ENCODE data around the gene COMMD7. TPM values are rescaled to one million over a fixed set of nuclear protein-coding genes. Genes with fewer than 3 reads are reported as not detected.
A peak's percentile ranks its signal among the peaks of the same experiment; 100 is the strongest.

The COMMD7 gene
- total RNA-seq, 2 experiments from 2014 or later, result 30.7 to 34.0 TPM

DNA sequence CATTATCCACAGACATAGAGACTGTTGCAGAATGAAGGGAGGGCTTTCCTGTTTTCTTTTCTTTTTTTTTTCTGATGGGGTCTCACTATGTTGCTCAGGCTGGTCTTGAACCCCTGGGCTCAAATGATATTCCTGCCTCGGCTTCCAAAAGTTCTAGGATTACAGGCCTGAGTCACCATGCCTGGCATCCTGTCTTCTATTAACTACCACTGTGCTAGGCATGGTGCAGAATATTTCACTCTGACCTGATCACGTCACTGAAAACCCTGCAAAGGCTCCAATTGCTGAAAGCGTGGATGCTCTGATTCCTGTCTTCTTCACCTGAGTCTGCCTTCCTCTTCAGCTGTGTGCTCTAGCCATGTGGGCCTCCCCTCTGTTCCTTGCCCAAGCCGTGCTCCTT, 10.5 kb upstream of the COMMD7 start:
- DNase-seq (no peak), ATAC-seq (no peak)
- H3K9me3 Mint-ChIP-seq, result no peaks in the 10 kb centered on the region
- ChIA-PET POLR2A (interaction anchor here (1.5 kb wide), 1 partner anchor 10 kb away, joined by 5 read pairs; the partner anchor contains the start of gene COMMD7), CTCF (interaction anchor here (1.3 to 1.5 kb wide), 3 partner anchors 9 to 80 kb away, joined by 3 to 4 read pairs (median 4); partner anchors contain the start of gene C20orf203)
- H3K36me3 Mint-ChIP-seq (ENCODE audit: low read depth), result no peaks in the 10 kb centered on the region
- intact Hi-C loops (cut with micrococcal nuclease), result no loop called here
- H3K4me1 Mint-ChIP-seq (ENCODE audit: low read depth), result peaks cover 7% of the 10 kb centered on the region
- TF ChIP-seq, protein P1, sequence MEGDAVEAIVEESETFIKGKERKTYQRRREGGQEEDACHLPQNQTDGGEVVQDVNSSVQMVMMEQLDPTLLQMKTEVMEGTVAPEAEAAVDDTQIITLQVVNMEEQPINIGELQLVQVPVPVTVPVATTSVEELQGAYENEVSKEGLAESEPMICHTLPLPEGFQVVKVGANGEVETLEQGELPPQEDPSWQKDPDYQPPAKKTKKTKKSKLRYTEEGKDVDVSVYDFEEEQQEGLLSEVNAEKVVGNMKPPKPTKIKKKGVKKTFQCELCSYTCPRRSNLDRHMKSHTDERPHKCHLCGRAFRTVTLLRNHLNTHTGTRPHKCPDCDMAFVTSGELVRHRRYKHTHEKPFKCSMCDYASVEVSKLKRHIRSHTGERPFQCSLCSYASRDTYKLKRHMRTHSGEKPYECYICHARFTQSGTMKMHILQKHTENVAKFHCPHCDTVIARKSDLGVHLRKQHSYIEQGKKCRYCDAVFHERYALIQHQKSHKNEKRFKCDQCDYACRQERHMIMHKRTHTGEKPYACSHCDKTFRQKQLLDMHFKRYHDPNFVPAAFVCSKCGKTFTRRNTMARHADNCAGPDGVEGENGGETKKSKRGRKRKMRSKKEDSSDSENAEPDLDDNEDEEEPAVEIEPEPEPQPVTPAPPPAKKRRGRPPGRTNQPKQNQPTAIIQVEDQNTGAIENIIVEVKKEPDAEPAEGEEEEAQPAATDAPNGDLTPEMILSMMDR (IDR thresholded peaks at IDR 0.05), result no peak
- no peak overlapping the region for H3K27ac Mint-ChIP-seq
- no peaks in the 10 kb centered on the region for H3K27me3 Mint-ChIP-seq
- H3K4me3 Mint-ChIP-seq, result no peak overlapping the region

DNA sequence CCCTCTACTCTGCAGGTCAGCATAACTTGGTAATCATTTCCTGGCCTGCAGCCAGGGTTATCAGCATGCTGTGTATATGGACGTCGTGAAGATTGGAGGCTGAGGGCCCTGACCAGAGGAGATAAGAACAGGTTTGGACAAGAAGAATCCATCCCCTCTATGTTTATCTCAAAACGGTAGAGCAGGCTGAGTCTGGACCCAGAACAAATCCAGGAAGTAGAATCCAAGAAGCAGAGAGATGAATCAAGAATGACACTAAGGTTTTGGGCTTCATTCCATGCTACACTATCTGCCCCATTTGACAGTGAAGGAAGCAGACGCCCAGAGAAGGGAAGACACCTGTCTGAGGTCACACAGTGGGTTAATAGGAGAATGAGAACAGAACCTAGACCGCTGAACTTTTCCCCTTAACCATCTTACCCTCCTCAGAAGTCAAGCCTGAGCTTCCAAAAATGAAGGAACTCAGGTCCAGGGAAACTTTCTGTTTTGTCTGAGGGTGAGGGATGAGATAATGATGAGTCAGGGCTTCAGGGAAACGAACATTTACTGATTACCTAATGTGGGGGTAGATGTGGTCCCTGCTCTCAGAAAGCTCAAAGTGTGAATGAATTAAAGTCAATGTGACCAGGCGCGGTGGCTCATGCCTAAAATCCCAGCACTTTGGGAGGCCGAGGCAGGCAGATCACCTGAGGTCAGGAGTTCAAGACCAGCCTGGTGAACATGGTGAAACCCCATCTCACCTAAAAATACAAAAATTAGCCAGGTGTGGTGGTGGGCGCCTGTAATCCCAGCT, 9.4 kb upstream of the COMMD7 start:
- Mint-ChIP-seq H3K4me3 (no peak overlapping the region), H3K27ac (no peak overlapping the region), H3K27me3 (no peaks in the 10 kb centered on the region), H3K4me1 (ENCODE audit: low read depth) (peaks cover 7% of the 10 kb centered on the region), H3K36me3 (ENCODE audit: low read depth) (no peaks in the 10 kb centered on the region), H3K9me3 (no peaks in the 10 kb centered on the region)
- ATAC-seq, result peak; percentile 49
- peak; percentile 14 for DNase-seq
- CTCF ChIA-PET, result interaction anchor here (1.3 kb wide), 1 partner anchor 79 kb away, joined by 3 read pairs; the partner anchor contains the start of gene C20orf203
- TF ChIP-seq, protein P1 (IDR thresholded peaks at IDR 0.05), result no peak
- intact Hi-C loops (cut with micrococcal nuclease), result no loop called here
- POLR2A ChIA-PET, result interaction anchor here (0.7 to 1.5 kb wide), 2 partner anchors 9 to 11 kb away, joined by 3 to 5 read pairs; partner anchors contain the start of gene COMMD7

DNA sequence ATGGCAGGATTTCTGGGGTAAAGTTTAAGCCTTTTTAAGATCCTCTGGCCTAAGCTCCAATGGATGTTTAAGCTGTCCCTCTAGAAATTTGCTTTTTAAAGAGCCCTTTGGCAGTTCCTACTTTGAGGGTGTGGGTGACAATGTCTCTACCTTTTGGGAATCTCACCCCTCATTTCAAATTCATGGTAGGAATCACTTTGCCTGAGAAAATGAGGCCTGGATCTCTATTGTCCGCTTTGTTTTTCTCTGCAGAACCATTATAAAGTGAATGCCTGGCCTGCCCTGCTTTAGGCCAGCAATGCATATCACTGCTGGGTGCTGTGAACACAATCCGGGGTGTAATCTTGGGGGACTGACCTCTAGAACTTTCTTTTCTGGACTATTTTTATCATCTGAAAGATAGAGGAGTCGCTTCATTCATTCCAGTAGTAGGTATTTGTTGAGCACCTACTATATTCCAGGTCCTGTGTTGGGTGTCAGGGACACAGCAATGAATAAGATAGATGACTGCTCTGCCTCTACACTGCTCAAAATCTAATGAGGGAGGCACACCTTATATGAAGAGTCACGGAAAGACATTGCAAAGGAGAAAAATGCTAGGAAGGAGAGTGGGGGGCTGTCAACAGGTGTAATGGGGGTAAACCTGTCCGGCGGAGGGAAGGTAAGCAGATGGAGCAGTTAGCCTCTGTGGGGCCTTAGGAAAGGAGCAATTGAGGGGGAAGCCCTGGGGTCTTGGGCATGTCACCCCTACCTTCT, 8.6 kb upstream of the COMMD7 start:
- H3K4me3 Mint-ChIP-seq, result no peak overlapping the region
- ChIA-PET POLR2A (no interaction called here), CTCF (no interaction called here)
- no peak overlapping the region for H3K27ac Mint-ChIP-seq
- ATAC-seq (no peak), DNase-seq (no peak)
- no peaks in the 10 kb centered on the region for H3K27me3 Mint-ChIP-seq
- H3K36me3 Mint-ChIP-seq (ENCODE audit: low read depth), result no peaks in the 10 kb centered on the region
- peaks cover 7% of the 10 kb centered on the region for H3K4me1 Mint-ChIP-seq (ENCODE audit: low read depth)
- no peaks in the 10 kb centered on the region for H3K9me3 Mint-ChIP-seq
- intact Hi-C loops (cut with micrococcal nuclease), result no loop called here
- TF ChIP-seq, protein P1 (IDR thresholded peaks at IDR 0.05), result no peak

DNA sequence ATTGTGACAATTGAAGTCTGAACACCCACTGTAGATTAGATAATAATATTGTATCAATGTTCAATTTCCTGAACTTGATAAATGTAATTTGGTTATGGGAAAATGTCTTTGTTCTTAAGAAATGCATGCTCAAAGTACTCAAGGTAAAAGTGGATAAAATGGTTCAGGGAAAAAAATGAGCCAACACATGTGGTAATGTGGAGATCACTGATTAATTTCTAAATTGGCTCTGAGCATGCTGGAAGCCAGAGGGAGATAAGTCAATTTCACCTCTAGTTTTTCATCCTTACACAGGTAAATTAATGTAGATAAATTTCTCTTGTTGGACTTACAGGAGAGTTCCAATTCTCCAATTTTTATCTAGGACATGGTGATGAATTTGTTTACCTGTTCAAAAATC, 8.0 kb upstream of the COMMD7 start:
- TF ChIP-seq, protein P1 (IDR thresholded peaks at IDR 0.05), result no peak
- no peak overlapping the region for H3K4me3 Mint-ChIP-seq
- no peaks in the 10 kb centered on the region for H3K36me3 Mint-ChIP-seq (ENCODE audit: low read depth)
- H3K9me3 Mint-ChIP-seq, result no peaks in the 10 kb centered on the region
- POLR2A ChIA-PET, result no interaction called here
- H3K27me3 Mint-ChIP-seq, result no peaks in the 10 kb centered on the region
- CTCF ChIA-PET, result no interaction called here
- intact Hi-C loops (cut with micrococcal nuclease), result no loop called here
- DNase-seq (no peak), ATAC-seq (no peak)
- H3K27ac Mint-ChIP-seq, result no peak overlapping the region
- peaks cover 7% of the 10 kb centered on the region for H3K4me1 Mint-ChIP-seq (ENCODE audit: low read depth)

Data from activated CD8-positive, alpha-beta T cell treated with anti-CD3 and anti-CD28 coated beads for 36 hours (primary cell).